Gastroesophageal sphincter (tissue), 4 donors: ENCODE results near the gene SPI1. TPM values are rescaled to one million over a fixed set of nuclear protein-coding genes. Genes with fewer than 3 reads are reported as not detected.

Experiments
- ATAC-seq: fragments of 150-250 bp; one replicate; pipeline ENCODE4 v1.9.1; 2016; ENCODE audit warnings: mild to moderate bottlenecking, moderate library complexity
- H3K27ac ChIP-seq, 4 donors: fragments of 200-600 bp; sonication (generic) in 3 of 4; 1 replicate in 3 of 4; 2 replicates in 1 of 4; pipeline ENCODE4 v1.5.1; 2016 to 2019
- H3K27me3 ChIP-seq: fragments of 200-600 bp; sonication (generic); one replicate; pipeline ENCODE4 v1.5.1; 2019
- H3K36me3 ChIP-seq, 2 donors: fragments of 200-600 bp; sonication (generic); one replicate each; pipeline ENCODE4 v1.5.1; 2019; ENCODE audit warnings: control low read depth in 1 of 2
- H3K4me1 ChIP-seq, 3 donors: fragments of 200-600 bp; sonication (generic); 1 replicate in 2 of 3; 2 replicates in 1 of 3; pipeline ENCODE4 v1.5.1; 2016 to 2019; ENCODE audit warnings: control low read depth in 2 of 3
- H3K4me3 ChIP-seq, 2 donors: fragments of 200-600 bp; sonication (generic); one replicate each; pipeline ENCODE4 v1.5.1; 2019; ENCODE audit warnings: mild to moderate bottlenecking in 1 of 2, moderate library complexity in 1 of 2
- H3K9me3 ChIP-seq, 3 donors: fragments of 200-600 bp; sonication (generic); one replicate each; pipeline ENCODE4 v1.5.1; 2017 to 2019; ENCODE audit warnings: control low read depth in 2 of 3
- CTCF ChIP-seq, 4 experiments: fragments of 200-600 bp in 2 of 4; fragments of 450-650 bp in 2 of 4; sonication (generic) in 1 of 4; IDR thresholded peaks; one replicate each; pipeline ENCODE4 v1.5.1; 2017 to 2019; ENCODE audit warnings: antibody characterized with exemption in 4 of 4, mild to moderate bottlenecking in 2 of 4, moderate library complexity in 2 of 4
- EP300 ChIP-seq: sonication (generic); formaldehyde crosslinking; IDR thresholded peaks from one replicate; pipeline ENCODE4 v1.6.1; 2017; ENCODE audit warnings: antibody characterized with exemption, mild to moderate bottlenecking
- POLR2A ChIP-seq, 2 donors: fragments of 450-650 bp; IDR thresholded peaks; one replicate each; pipeline ENCODE4 v1.6.1; 2017; ENCODE audit warnings: antibody characterized with exemption in 2 of 2, mild to moderate bottlenecking in 2 of 2, moderate library complexity in 1 of 2
- POLR2AphosphoS5 ChIP-seq: sonication (generic); formaldehyde crosslinking; IDR thresholded peaks from one replicate; pipeline ENCODE4 v1.6.1; 2017; ENCODE audit warnings: antibody characterized with exemption
- WGBS, 2 donors: methylation state at CpG; one replicate each; pipeline ENCODE4 v1.1.5; 2018; ENCODE audit warnings: low coverage in 1 of 2; 5-methylcytosine and 5-hydroxymethylcytosine counted together
- total RNA-seq, 4 donors: library from RNA; depleted of rRNA; stranded (reverse); fragments of >200 nt; gene quantifications; one replicate each; pipeline ENCODE4 v1.1.0, GENCODE V29; 2016

Gene SPI1
- total RNA-seq, 4 donors from 2014 or later = 4.2 to 32.4 (median 14.7) TPM

- WGBS, 2 donors = 90% methylated on average over 4 of the region's 15 CpGs; no CpG with 5 or more reads in 1 of the 2 donors
- ATAC-seq = no peak
- H3K27me3 ChIP-seq = no peaks in the 10 kb centered on the region
- no peaks in the 10 kb centered on the region for H3K9me3 ChIP-seq
- H3K27ac ChIP-seq = no peak overlapping the region
- H3K4me3 ChIP-seq = no peak overlapping the region
- no peaks in the 10 kb centered on the region for H3K36me3 ChIP-seq
- TF ChIP-seq EP300 = no peak
- TF ChIP-seq POLR2AphosphoS5 = no peak
- no peak for TF ChIP-seq POLR2A (IDR thresholded peaks at IDR 0.05)
- no peak for TF ChIP-seq CTCF (IDR thresholded peaks at IDR 0.05)
- peaks cover 0 to 22% (median 0%) of the 10 kb centered on the region in 3 donors for H3K4me1 ChIP-seq
Measured at GRCh38 chr11:47360341-47360740, 18.0 kb downstream of the SPI1 start.

GRCh38 chr11:47359586-47359985 is 18.8 kb downstream of the SPI1 start:
- H3K4me3 ChIP-seq = no peak overlapping the region
- no peaks in the 10 kb centered on the region for H3K9me3 ChIP-seq
- no peaks in the 10 kb centered on the region for H3K27me3 ChIP-seq
- TF ChIP-seq POLR2AphosphoS5 (no peak), EP300 (no peak), CTCF (IDR thresholded peaks at IDR 0.05) (no peak), POLR2A (IDR thresholded peaks at IDR 0.05) (no peak)
- WGBS, 2 donors = 73 to 85% methylated on average over 3 to 12 of the region's 17 CpGs
- no peaks in the 10 kb centered on the region for H3K36me3 ChIP-seq
- ATAC-seq = no peak
- no peak overlapping the region for H3K27ac ChIP-seq
- peaks cover 0 to 30% (median 0%) of the 10 kb centered on the region in 3 donors for H3K4me1 ChIP-seq

- 78% methylated on average over 6 of the region's 7 CpGs; no CpG with 5 or more reads in 1 of the 2 donors for WGBS, 2 donors
- no peak overlapping the region for H3K4me3 ChIP-seq
- TF ChIP-seq CTCF (IDR thresholded peaks at IDR 0.05) = no peak
- no peak for TF ChIP-seq POLR2A (IDR thresholded peaks at IDR 0.05)
- no peak for TF ChIP-seq EP300
- TF ChIP-seq POLR2AphosphoS5 = no peak
Measured at GRCh38 chr11:47359162-47359561, 19.2 kb downstream of the SPI1 start.

GRCh38 chr11:47358731-47359051 is 19.7 kb downstream of the SPI1 start:
- Histone ChIP-seq H3K36me3 (no peaks in the 10 kb centered on the region), H3K4me1 (peaks cover 0 to 32% (median 0%) of the 10 kb centered on the region in 3 donors), H3K27me3 (no peaks in the 10 kb centered on the region), H3K4me3 (no peak overlapping the region), H3K27ac (no peak overlapping the region), H3K9me3 (no peaks in the 10 kb centered on the region)
- 33% methylated on average over 1 of the region's 14 CpGs; no CpG with 5 or more reads in 1 of the 2 donors for WGBS, 2 donors
- no peak for ATAC-seq
- TF ChIP-seq POLR2A (IDR thresholded peaks at IDR 0.05) = no peak

More at GRCh38 chr11:47359162-47359561, 19.2 kb downstream of the SPI1 start:
- H3K9me3 ChIP-seq = no peaks in the 10 kb centered on the region
- H3K27me3 ChIP-seq = no peaks in the 10 kb centered on the region
- no peak overlapping the region for H3K27ac ChIP-seq
- no peaks in the 10 kb centered on the region for H3K36me3 ChIP-seq
- ATAC-seq = no peak
- peaks cover 0 to 32% (median 0%) of the 10 kb centered on the region in 3 donors for H3K4me1 ChIP-seq

- ATAC-seq = no peak
- H3K36me3 ChIP-seq = no peaks in the 10 kb centered on the region
- H3K27ac ChIP-seq = no peak overlapping the region
- peaks cover 0 to 32% (median 0%) of the 10 kb centered on the region in 3 donors for H3K4me1 ChIP-seq
- H3K9me3 ChIP-seq = no peaks in the 10 kb centered on the region
- no peak overlapping the region for H3K4me3 ChIP-seq
- WGBS, 2 donors = 59 to 82% methylated on average over 2 to 4 of the region's 6 CpGs
- TF ChIP-seq POLR2AphosphoS5 (no peak), POLR2A (IDR thresholded peaks at IDR 0.05) (no peak), EP300 (no peak), CTCF (IDR thresholded peaks at IDR 0.05) (no peak)
- H3K27me3 ChIP-seq = no peaks in the 10 kb centered on the region
Measured at GRCh38 chr11:47357985-47358730, 20.2 kb downstream of the SPI1 start.
